ENCODE data around the gene PPM1F.

GRCh38 chr22:21977814-21978213 is 25.2 kb upstream of the PPM1F start:
- TF ChIP-seq CTCF (IDR thresholded peaks at IDR 0.05): no peak
- TF ChIP-seq POLR2A (IDR thresholded peaks at IDR 0.05): no peak

All from Peyer's patch (tissue), 4 donors.